SH-SY5Y (cell line): ENCODE data around the gene TBC1D14.

Experiments used
- GATA2 ChIP-seq: IDR thresholded peaks from 2 replicates; pipeline ENCODE4 v1.6.1; 2011; ENCODE audit warnings: mild to moderate bottlenecking, low read depth, low read length
- GATA3 ChIP-seq: IDR thresholded peaks from 2 replicates; pipeline ENCODE4 v1.6.1; 2011; ENCODE audit warnings: low read depth, mild to moderate bottlenecking, low read length, moderate library complexity

GRCh38 chr4:7075962-7076695 is 166.5 kb downstream of the TBC1D14 start:
- TF ChIP-seq GATA2: no peak
- TF ChIP-seq GATA3: no peak
